ENCODE measurements around the gene MRPL38.
A peak's percentile ranks its signal among the peaks of the same experiment; 100 is the strongest.

Gene MRPL38

GRCh38 chr17:75850928-75851692 lies 53.6 kb downstream of the MRPL38 start:
- H3K36me3 Mint-ChIP-seq (ENCODE audit: low read depth) = peaks cover 16% of the 10 kb centered on the region
- DNase-seq = no peak
- H3K4me3 Mint-ChIP-seq = no peak overlapping the region
- peaks cover 40% of the 10 kb centered on the region for H3K4me1 Mint-ChIP-seq
- TF ChIP-seq, protein P1, sequence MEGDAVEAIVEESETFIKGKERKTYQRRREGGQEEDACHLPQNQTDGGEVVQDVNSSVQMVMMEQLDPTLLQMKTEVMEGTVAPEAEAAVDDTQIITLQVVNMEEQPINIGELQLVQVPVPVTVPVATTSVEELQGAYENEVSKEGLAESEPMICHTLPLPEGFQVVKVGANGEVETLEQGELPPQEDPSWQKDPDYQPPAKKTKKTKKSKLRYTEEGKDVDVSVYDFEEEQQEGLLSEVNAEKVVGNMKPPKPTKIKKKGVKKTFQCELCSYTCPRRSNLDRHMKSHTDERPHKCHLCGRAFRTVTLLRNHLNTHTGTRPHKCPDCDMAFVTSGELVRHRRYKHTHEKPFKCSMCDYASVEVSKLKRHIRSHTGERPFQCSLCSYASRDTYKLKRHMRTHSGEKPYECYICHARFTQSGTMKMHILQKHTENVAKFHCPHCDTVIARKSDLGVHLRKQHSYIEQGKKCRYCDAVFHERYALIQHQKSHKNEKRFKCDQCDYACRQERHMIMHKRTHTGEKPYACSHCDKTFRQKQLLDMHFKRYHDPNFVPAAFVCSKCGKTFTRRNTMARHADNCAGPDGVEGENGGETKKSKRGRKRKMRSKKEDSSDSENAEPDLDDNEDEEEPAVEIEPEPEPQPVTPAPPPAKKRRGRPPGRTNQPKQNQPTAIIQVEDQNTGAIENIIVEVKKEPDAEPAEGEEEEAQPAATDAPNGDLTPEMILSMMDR (IDR thresholded peaks at IDR 0.05) = no peak
- no peaks in the 10 kb centered on the region for H3K27me3 Mint-ChIP-seq (ENCODE audit: low read depth, poor library complexity)
- H3K27ac Mint-ChIP-seq = no peak overlapping the region
- no peaks in the 10 kb centered on the region for H3K9me3 Mint-ChIP-seq

DNA sequence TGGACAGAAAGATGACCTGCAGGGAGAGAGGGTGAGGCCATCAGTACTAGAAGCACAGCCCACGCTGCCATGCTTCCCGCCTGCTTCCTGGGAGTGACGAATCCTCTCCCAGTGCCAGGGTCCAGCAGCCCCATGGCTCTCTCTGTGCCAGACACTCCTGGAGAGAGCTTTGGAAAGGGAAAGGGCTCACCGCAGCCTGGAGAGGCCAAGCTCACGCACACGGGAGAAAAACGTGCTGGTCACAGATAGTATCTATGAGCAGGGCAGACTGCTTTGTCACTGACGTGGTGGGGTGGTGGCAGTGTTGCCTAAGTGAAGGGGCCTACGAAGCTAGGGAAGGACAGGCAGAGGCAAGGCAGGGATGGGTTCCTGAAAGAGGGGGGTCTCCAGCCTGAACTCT lies 55.0 kb downstream of the MRPL38 start:
- peaks cover 52% of the 10 kb centered on the region for H3K4me1 Mint-ChIP-seq
- H3K27me3 Mint-ChIP-seq (ENCODE audit: low read depth, poor library complexity) = no peaks in the 10 kb centered on the region
- TF ChIP-seq, protein P1 (IDR thresholded peaks at IDR 0.05) = no peak
- DNase-seq = no peak
- H3K36me3 Mint-ChIP-seq (ENCODE audit: low read depth) = peaks cover 19% of the 10 kb centered on the region
- peak overlapping the region; percentile 59 for H3K27ac Mint-ChIP-seq
- no peak overlapping the region for H3K4me3 Mint-ChIP-seq
- no peaks in the 10 kb centered on the region for H3K9me3 Mint-ChIP-seq

DNA sequence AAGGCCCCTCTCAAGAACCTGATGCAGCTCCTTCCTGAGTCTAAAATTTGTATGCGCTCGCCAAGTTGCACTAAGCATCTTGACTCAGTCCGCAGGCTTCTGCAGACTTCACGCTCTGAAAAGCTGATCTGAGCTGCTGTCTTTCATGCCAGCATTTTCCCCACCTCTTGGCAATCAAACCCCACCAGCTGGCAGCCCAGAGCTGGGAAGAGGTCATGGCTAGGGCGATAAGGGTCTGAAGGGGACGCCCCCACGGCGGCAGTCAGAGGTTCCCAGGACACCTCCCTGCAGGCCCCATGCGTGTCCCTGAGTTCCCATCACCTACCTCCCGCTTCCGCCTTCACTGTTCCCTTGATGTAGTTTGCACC lies 55.4 kb downstream of the MRPL38 start:
- Mint-ChIP-seq H3K4me3 (no peak overlapping the region), H3K27ac (no peak overlapping the region), H3K36me3 (ENCODE audit: low read depth) (peaks cover 19% of the 10 kb centered on the region), H3K9me3 (no peaks in the 10 kb centered on the region), H3K27me3 (ENCODE audit: low read depth, poor library complexity) (no peaks in the 10 kb centered on the region), H3K4me1 (peaks cover 52% of the 10 kb centered on the region)
- DNase-seq = no peak
- TF ChIP-seq, protein P1 (IDR thresholded peaks at IDR 0.05) = no peak

Data from nephron progenitor cell (in vitro differentiated cells).